GM23338 (cell line): ENCODE data around the gene DPYD. TPM values are rescaled to one million over a fixed set of nuclear protein-coding genes. Genes with fewer than 3 reads are reported as not detected.

ENCODE experiments used
- ATAC-seq: fragments of 200-7000 bp; cut with Tn5 transposase; 3 replicates; pipeline ENCODE4 v1.9.1; 2020
- DNase-seq: peaks from one replicate; pipeline ENCODE4 v3.0.0-alpha.2; 2015; ENCODE audit warnings: low spot score
- H2AFZ ChIP-seq: fragments of 200-600 bp; sonication (generic); 2 replicates; pipeline ENCODE4 v1.8.0; 2016; ENCODE audit warnings: antibody characterized with exemption, mild to moderate bottlenecking, moderate library complexity
- H3F3A ChIP-seq: fragments of 200-600 bp; sonication (generic); replicated peaks from 2 replicates; pipeline ENCODE4 v1.8.0; 2017; ENCODE audit warnings: antibody characterized with exemption, mixed run types, low read depth
- H3K27ac ChIP-seq: fragments of 200-600 bp; sonication (generic); 2 replicates; pipeline ENCODE4 v1.6.1; 2016; ENCODE audit warnings: low read depth
- H3K27me3 ChIP-seq: fragments of 200-600 bp; sonication (generic); 2 replicates; pipeline ENCODE4 v1.8.0; 2016; ENCODE audit warnings: mild to moderate bottlenecking, mixed run types, moderate library complexity; ENCODE audit not compliant: insufficient read depth
- H3K36me3 ChIP-seq: fragments of 200-600 bp; sonication (generic); 2 replicates; pipeline ENCODE4 v1.8.0; 2016; ENCODE audit warnings: mild to moderate bottlenecking; ENCODE audit not compliant: insufficient read depth
- H3K4me1 ChIP-seq: fragments of 200-600 bp; sonication (generic); 2 replicates; pipeline ENCODE4 v1.8.0; 2016; ENCODE audit warnings: mild to moderate bottlenecking, moderate library complexity; ENCODE audit not compliant: insufficient read depth
- H3K4me2 ChIP-seq: fragments of 200-600 bp; sonication (generic); 2 replicates; pipeline ENCODE4 v1.7.1; 2017; ENCODE audit warnings: mixed run types
- H3K4me3 ChIP-seq: fragments of 200-600 bp; sonication (generic); 2 replicates; pipeline ENCODE4 v1.6.1; 2016; ENCODE audit warnings: mixed run types
- H3K79me2 ChIP-seq: fragments of 200-600 bp; sonication (generic); replicated peaks from 2 replicates; pipeline ENCODE4 v1.8.0; 2017; ENCODE audit warnings: mild to moderate bottlenecking; ENCODE audit not compliant: insufficient read depth
- H3K9me2 ChIP-seq: fragments of 200-600 bp; sonication (generic); 2 replicates; pipeline ENCODE4 v1.8.0; 2017; ENCODE audit not compliant: insufficient read depth
- H4K20me1 ChIP-seq: fragments of 200-600 bp; sonication (generic); replicated peaks from 2 replicates; pipeline ENCODE4 v1.8.0; 2017; ENCODE audit warnings: mild to moderate bottlenecking; ENCODE audit not compliant: insufficient read depth
- H3K27ac Mint-ChIP-seq: 2 replicates; pipeline ENCODE4 v1.8.0; 2020; ENCODE audit warnings: inconsistent platforms, mild to moderate bottlenecking, moderate library complexity, mixed read lengths
- H3K27me3 Mint-ChIP-seq: 3 replicates; pipeline ENCODE4 v1.8.0; 2022; ENCODE audit warnings: low read depth, mild to moderate bottlenecking, moderate library complexity, mixed read lengths, inconsistent platforms; ENCODE audit not compliant: insufficient read depth, poor library complexity
- H3K36me3 Mint-ChIP-seq: 3 replicates; pipeline ENCODE4 v1.8.0; 2021; ENCODE audit warnings: low read depth, mild to moderate bottlenecking, inconsistent platforms, moderate library complexity, mixed read lengths
- H3K4me1 Mint-ChIP-seq: 3 replicates; pipeline ENCODE4 v1.8.0; 2020; ENCODE audit warnings: mild to moderate bottlenecking, inconsistent platforms, mixed read lengths
- H3K4me3 Mint-ChIP-seq: 3 replicates; pipeline ENCODE4 v1.8.0; 2021; ENCODE audit warnings: moderate library complexity, mild to moderate bottlenecking, inconsistent platforms, mixed read lengths
- H3K9me3 Mint-ChIP-seq: 3 replicates; pipeline ENCODE4 v1.8.0; 2020; ENCODE audit warnings: moderate library complexity, mild to moderate bottlenecking, inconsistent platforms, mixed read lengths
- CREB1 ChIP-seq: fragments of 250-450 bp; sonication (Bioruptor Pico); IDR thresholded peaks from 2 replicates; pipeline ENCODE4 v1.5.0; 2020; ENCODE audit warnings: low read depth, mild to moderate bottlenecking, moderate library complexity
- CTCF ChIP-seq, 2 experiments: fragments of 200-600 bp in 1 of 2; sonication (generic) in 1 of 2; conservative IDR thresholded peaks; 2 replicates each; pipeline versions ENCODE4 v1.5.1 to v1.6.1; 2016 to 2017; ENCODE audit warnings: antibody characterized with exemption in 2 of 2, low read depth in 2 of 2, mild to moderate bottlenecking in 2 of 2, moderate library complexity in 1 of 2
- ETS1 ChIP-seq: IDR thresholded peaks from 2 replicates; pipeline ENCODE4 v1.6.1; 2016; ENCODE audit warnings: antibody characterized with exemption
- EZH2 ChIP-seq: fragments of 200-600 bp; sonication (generic); IDR thresholded peaks from one replicate; pipeline ENCODE4 v1.8.0; 2017; ENCODE audit warnings: antibody characterized with exemption, mild to moderate bottlenecking, low read depth; ENCODE audit not compliant: unreplicated experiment
- EZH2phosphoT487 ChIP-seq: fragments of 200-600 bp; sonication (generic); IDR thresholded peaks from one replicate; pipeline ENCODE4 v1.8.1; 2018; ENCODE audit warnings: antibody characterized with exemption; ENCODE audit not compliant: unreplicated experiment
- JUNB ChIP-seq: IDR thresholded peaks from one replicate; pipeline ENCODE4 v1.6.1; 2016; ENCODE audit warnings: antibody characterized with exemption; ENCODE audit not compliant: unreplicated experiment
- NANOG ChIP-seq: IDR thresholded peaks from 2 replicates; pipeline ENCODE4 v1.6.1; 2016; ENCODE audit warnings: antibody characterized with exemption, borderline replicate concordance
- POLR2AphosphoS5 ChIP-seq: IDR thresholded peaks from 2 replicates; pipeline ENCODE4 v1.6.1; 2016; ENCODE audit warnings: antibody characterized with exemption, low read depth
- STAT1 ChIP-seq: IDR thresholded peaks from one replicate; pipeline ENCODE4 v1.6.1; 2016; ENCODE audit warnings: antibody characterized with exemption; ENCODE audit not compliant: unreplicated experiment
- ZNF114 ChIP-seq: fragments of 250-450 bp; sonication (Bioruptor Pico); IDR thresholded peaks from 2 replicates; pipeline ENCODE4 v1.5.0; 2020; ENCODE audit warnings: mild to moderate bottlenecking, moderate library complexity
- ZNF331 ChIP-seq: fragments of 250-450 bp; sonication (Bioruptor Pico); IDR thresholded peaks from 2 replicates; pipeline ENCODE4 v1.5.0; 2020; ENCODE audit warnings: low read depth, mild to moderate bottlenecking, moderate library complexity
- polyA plus RNA-seq: library from polyadenylated mRNA; unstranded; fragments of >200 nt; fragmentation: Nextera tagmentation; extraction: Ambion mirVana; gene quantifications from 2 replicates; pipeline ENCODE4 v1.2.1, GENCODE V29; 2016
- total RNA-seq: library from RNA; depleted of rRNA; stranded (reverse); fragments of >200 nt; shearing (Covaris generic); gene quantifications from 2 replicates; pipeline ENCODE4 v1.2.3, GENCODE V29; 2014
- TF ChIP-seq, protein P1 (sequence below): fragments of 250-450 bp; sonication (Bioruptor Pico); IDR thresholded peaks from 2 replicates; pipeline ENCODE4 v1.5.0; 2020; ENCODE audit warnings: mild to moderate bottlenecking, moderate library complexity
- TF ChIP-seq, protein P2 (sequence below): IDR thresholded peaks from one replicate; pipeline ENCODE4 v1.6.1; 2018; ENCODE audit warnings: antibody characterized with exemption; ENCODE audit not compliant: unreplicated experiment

Gene DPYD
- total and polyA plus RNA-seq, 2 experiments from 2014 or later = 0.50 to 1.6 TPM

- TF ChIP-seq, protein P1, sequence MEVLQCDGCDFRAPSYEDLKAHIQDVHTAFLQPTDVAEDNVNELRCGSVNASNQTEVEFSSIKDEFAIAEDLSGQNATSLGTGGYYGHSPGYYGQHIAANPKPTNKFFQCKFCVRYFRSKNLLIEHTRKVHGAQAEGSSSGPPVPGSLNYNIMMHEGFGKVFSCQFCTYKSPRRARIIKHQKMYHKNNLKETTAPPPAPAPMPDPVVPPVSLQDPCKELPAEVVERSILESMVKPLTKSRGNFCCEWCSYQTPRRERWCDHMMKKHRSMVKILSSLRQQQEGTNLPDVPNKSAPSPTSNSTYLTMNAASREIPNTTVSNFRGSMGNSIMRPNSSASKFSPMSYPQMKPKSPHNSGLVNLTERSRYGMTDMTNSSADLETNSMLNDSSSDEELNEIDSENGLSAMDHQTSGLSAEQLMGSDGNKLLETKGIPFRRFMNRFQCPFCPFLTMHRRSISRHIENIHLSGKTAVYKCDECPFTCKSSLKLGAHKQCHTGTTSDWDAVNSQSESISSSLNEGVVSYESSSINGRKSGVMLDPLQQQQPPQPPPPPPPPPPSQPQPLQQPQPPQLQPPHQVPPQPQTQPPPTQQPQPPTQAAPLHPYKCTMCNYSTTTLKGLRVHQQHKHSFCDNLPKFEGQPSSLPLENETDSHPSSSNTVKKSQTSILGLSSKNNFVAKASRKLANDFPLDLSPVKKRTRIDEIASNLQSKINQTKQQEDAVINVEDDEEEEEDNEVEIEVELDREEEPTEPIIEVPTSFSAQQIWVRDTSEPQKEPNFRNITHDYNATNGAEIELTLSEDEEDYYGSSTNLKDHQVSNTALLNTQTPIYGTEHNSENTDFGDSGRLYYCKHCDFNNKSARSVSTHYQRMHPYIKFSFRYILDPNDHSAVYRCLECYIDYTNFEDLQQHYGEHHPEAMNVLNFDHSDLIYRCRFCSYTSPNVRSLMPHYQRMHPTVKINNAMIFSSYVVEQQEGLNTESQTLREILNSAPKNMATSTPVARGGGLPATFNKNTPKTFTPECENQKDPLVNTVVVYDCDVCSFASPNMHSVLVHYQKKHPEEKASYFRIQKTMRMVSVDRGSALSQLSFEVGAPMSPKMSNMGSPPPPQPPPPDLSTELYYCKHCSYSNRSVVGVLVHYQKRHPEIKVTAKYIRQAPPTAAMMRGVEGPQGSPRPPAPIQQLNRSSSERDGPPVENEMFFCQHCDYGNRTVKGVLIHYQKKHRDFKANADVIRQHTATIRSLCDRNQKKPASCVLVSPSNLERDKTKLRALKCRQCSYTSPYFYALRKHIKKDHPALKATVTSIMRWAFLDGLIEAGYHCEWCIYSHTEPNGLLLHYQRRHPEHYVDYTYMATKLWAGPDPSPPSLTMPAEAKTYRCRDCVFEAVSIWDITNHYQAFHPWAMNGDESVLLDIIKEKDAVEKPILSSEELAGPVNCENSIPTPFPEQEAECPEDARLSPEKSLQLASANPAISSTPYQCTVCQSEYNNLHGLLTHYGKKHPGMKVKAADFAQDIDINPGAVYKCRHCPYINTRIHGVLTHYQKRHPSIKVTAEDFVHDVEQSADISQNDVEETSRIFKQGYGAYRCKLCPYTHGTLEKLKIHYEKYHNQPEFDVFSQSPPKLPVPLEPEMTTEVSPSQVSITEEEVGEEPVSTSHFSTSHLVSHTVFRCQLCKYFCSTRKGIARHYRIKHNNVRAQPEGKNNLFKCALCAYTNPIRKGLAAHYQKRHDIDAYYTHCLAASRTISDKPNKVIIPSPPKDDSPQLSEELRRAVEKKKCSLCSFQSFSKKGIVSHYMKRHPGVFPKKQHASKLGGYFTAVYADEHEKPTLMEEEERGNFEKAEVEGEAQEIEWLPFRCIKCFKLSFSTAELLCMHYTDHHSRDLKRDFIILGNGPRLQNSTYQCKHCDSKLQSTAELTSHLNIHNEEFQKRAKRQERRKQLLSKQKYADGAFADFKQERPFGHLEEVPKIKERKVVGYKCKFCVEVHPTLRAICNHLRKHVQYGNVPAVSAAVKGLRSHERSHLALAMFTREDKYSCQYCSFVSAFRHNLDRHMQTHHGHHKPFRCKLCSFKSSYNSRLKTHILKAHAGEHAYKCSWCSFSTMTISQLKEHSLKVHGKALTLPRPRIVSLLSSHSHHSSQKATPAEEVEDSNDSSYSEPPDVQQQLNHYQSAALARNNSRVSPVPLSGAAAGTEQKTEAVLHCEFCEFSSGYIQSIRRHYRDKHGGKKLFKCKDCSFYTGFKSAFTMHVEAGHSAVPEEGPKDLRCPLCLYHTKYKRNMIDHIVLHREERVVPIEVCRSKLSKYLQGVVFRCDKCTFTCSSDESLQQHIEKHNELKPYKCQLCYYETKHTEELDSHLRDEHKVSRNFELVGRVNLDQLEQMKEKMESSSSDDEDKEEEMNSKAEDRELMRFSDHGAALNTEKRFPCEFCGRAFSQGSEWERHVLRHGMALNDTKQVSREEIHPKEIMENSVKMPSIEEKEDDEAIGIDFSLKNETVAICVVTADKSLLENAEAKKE (CRISPR knock-in tag) = no peak
- TF ChIP-seq EZH2phosphoT487 (no peak), ZNF114 (no peak), CREB1 (CRISPR knock-in tag) (no peak), NANOG (no peak)
These were observed 667.9 kb downstream of the DPYD start (continued) for GRCh38 chr1:97252925-97253324.

DNA sequence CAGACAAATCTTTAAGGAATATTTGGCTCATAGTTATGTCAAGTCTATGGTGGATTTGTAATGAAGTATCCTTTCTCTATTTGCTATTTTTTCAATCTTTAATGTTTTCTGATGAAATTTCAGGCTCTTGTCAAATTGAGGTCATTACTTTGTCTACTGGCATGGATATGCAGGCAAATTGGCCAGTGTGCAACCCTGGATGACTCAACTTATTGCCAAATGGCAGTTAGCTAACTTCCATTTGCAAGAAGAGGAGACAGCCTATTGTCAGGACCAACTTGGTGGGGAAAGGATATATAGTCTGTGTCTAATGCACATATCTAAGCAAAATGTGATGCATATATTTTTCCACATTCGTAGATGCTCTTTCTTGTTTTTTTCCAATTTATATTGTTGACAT, 668.8 kb downstream of the DPYD start:
- no peaks in the 10 kb centered on the region for H3K36me3 Mint-ChIP-seq
- no peaks in the 10 kb centered on the region for H3K27me3 Mint-ChIP-seq
- H3K4me1 Mint-ChIP-seq = no peaks in the 10 kb centered on the region
- Histone ChIP-seq H4K20me1 (no peaks in the 10 kb centered on the region), H3F3A (no peaks in the 10 kb centered on the region), H3K27me3 (no peaks in the 10 kb centered on the region), H3K27ac (no peak overlapping the region), H3K4me2 (no peak overlapping the region), H2AFZ (no peak overlapping the region), H3K36me3 (no peaks in the 10 kb centered on the region), H3K9me2 (no peaks in the 10 kb centered on the region), H3K4me1 (no peaks in the 10 kb centered on the region), H3K4me3 (no peak overlapping the region), H3K79me2 (no peaks in the 10 kb centered on the region)
- H3K9me3 Mint-ChIP-seq = no peaks in the 10 kb centered on the region
- no peak overlapping the region for H3K4me3 Mint-ChIP-seq
- DNase-seq = no peak
- ATAC-seq = no peak
- H3K27ac Mint-ChIP-seq = no peak overlapping the region
- TF ChIP-seq, protein P2, sequence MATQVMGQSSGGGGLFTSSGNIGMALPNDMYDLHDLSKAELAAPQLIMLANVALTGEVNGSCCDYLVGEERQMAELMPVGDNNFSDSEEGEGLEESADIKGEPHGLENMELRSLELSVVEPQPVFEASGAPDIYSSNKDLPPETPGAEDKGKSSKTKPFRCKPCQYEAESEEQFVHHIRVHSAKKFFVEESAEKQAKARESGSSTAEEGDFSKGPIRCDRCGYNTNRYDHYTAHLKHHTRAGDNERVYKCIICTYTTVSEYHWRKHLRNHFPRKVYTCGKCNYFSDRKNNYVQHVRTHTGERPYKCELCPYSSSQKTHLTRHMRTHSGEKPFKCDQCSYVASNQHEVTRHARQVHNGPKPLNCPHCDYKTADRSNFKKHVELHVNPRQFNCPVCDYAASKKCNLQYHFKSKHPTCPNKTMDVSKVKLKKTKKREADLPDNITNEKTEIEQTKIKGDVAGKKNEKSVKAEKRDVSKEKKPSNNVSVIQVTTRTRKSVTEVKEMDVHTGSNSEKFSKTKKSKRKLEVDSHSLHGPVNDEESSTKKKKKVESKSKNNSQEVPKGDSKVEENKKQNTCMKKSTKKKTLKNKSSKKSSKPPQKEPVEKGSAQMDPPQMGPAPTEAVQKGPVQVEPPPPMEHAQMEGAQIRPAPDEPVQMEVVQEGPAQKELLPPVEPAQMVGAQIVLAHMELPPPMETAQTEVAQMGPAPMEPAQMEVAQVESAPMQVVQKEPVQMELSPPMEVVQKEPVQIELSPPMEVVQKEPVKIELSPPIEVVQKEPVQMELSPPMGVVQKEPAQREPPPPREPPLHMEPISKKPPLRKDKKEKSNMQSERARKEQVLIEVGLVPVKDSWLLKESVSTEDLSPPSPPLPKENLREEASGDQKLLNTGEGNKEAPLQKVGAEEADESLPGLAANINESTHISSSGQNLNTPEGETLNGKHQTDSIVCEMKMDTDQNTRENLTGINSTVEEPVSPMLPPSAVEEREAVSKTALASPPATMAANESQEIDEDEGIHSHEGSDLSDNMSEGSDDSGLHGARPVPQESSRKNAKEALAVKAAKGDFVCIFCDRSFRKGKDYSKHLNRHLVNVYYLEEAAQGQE = no peak
- TF ChIP-seq POLR2AphosphoS5 (no peak), CTCF (conservative IDR thresholded peaks at IDR 0.05; ENCODE audit: low read depth in 2 of 2) (no peak), JUNB (no peak), EZH2 (no peak), EZH2phosphoT487 (no peak), STAT1 (no peak), NANOG (no peak), ZNF331 (CRISPR knock-in tag) (no peak), ETS1 (no peak), ZNF114 (no peak), CREB1 (CRISPR knock-in tag) (no peak)
